Muscle of back (tissue), 11 donors: ENCODE data around the gene SNRNP70. TPM values are rescaled to one million over a fixed set of nuclear protein-coding genes. Genes with fewer than 3 reads are reported as not detected.
"Not testable (repeated sequence)": the region's sequence is repeated elsewhere in the genome, so short reads cannot be mapped to it uniquely, and the experiment has no call there.

Experiments
- DNase-seq, 3 donors: peaks; one replicate each; pipeline versions ENCODE4 v3.0.0 to v3.0.0-alpha.2; 2013
- polyA plus RNA-seq, 10 donors: library from polyadenylated mRNA; unstranded; fragments of 120-200 nt; gene quantifications; one replicate each; pipeline ENCODE4 v1.2.1, GENCODE V29; 2013; ENCODE audit not compliant: insufficient read length in 10 of 10

SNRNP70 gene
- polyA plus RNA-seq, 10 donors, result 136 to 261 (median 187) TPM

- DNase-seq, result peak; percentile 91 to 96 (median 91)
Observed at GRCh38 chr19:49142866-49143335, 57.6 kb downstream of the SNRNP70 start.

- DNase-seq, result peak in 2 of 3 donors; percentile 74 to 87
Observed at GRCh38 chr19:49145573-49146407, 60.5 kb downstream of the SNRNP70 start.

- not testable (repeated sequence) for DNase-seq
Observed at GRCh38 chr19:49146408-49146770, 61.1 kb downstream of the SNRNP70 start.

- DNase-seq, result no peak
Observed at GRCh38 chr19:49148044-49148682, 62.9 kb downstream of the SNRNP70 start.

- peak; percentile 92 to 96 (median 93) for DNase-seq
Observed at GRCh38 chr19:49148784-49149651, 63.8 kb downstream of the SNRNP70 start.

- peak; percentile 87 to 96 (median 91) for DNase-seq
Observed at GRCh38 chr19:49149652-49150105, 64.4 kb downstream of the SNRNP70 start.

- DNase-seq, result peak; percentile 88 to 98 (median 91)
Observed at GRCh38 chr19:49150106-49150943, 65.1 kb downstream of the SNRNP70 start.

GRCh38 chr19:49150944-49151243 is 65.6 kb downstream of the SNRNP70 start:
- DNase-seq, result no peak

- DNase-seq, result peak in 2 of 3 donors; percentile 62 to 85
Observed at GRCh38 chr19:49151267-49152118, 66.2 kb downstream of the SNRNP70 start.

GRCh38 chr19:49152119-49152550 is 66.9 kb downstream of the SNRNP70 start:
- no peak for DNase-seq

- no peak for DNase-seq
Observed at GRCh38 chr19:49153167-49153809, 68.0 kb downstream of the SNRNP70 start.

GRCh38 chr19:49154279-49154678 is 69.0 kb downstream of the SNRNP70 start:
- DNase-seq, result no peak

GRCh38 chr19:49155005-49155819 is 70.0 kb downstream of the SNRNP70 start, which contains the start of gene HRC:
Gene HRC, minus strand, starts transcription at chr19:49155396. Its CDS starts 159 bp downstream, at chr19:49155237.
- peak in 2 of 3 donors; percentile 61 to 84 for DNase-seq

- DNase-seq, result peak in 2 of 3 donors; percentile 68 to 74
Observed at GRCh38 chr19:49155820-49156346, 70.6 kb downstream of the SNRNP70 start.

GRCh38 chr19:49157445-49158224 is 72.4 kb downstream of the SNRNP70 start, which contains the start of gene TRPM4:
Gene TRPM4, plus strand, starts transcription at chr19:49157792. Its CDS starts 75 bp downstream, at chr19:49157867.
- peak; percentile 88 to 95 (median 89) for DNase-seq
